GM21515 (cell line): Measurements from ENCODE around the gene SPINDOC.
"Not testable (repeated sequence)": the region's sequence is repeated elsewhere in the genome, so short reads cannot be mapped to it uniquely, and the experiment has no call there.

Experiments
- ATAC-seq: cut with Tn5 transposase; IDR thresholded peaks from one replicate; pipeline ENCODE4 v1.9.1; 2021; ENCODE audit not compliant: unreplicated experiment

Gene SPINDOC, protein sequence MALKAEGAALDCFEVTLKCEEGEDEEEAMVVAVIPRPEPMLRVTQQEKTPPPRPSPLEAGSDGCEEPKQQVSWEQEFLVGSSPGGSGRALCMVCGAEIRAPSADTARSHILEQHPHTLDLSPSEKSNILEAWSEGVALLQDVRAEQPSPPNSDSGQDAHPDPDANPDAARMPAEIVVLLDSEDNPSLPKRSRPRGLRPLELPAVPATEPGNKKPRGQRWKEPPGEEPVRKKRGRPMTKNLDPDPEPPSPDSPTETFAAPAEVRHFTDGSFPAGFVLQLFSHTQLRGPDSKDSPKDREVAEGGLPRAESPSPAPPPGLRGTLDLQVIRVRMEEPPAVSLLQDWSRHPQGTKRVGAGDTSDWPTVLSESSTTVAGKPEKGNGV

DNA sequence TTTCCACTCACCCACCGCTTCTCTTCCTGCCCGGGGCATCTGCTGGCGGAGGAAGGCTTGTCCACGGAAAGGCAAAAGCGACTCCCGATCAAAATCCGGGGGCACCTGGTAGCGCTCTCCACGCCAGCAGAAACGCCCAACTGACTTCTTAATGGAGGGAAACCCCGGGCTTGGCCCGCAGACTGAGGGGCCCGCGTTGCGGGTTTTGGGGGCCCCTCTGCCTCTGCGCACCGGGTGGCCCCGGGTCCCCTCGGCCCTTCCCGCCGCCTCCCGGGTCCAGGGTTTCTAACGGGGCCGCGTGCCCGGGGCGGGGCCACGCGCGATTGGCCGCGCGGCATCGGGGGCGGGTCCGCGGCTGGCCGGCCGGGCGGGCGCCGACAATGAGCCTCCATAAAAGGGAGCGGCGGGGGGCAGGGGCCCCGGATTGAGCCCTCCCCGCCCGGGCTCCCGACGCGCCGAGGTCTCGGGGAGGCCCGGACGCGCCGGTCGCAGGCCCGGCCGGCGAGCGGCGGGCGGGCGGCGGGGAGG lies at the start of gene SPINDOC:
Gene SPINDOC, plus strand, starts transcription at position 422 of the 528 bp plus-strand sequence. CDS start 231 bp downstream, outside the sequence.
- peak; percentile 84 for ATAC-seq

DNA sequence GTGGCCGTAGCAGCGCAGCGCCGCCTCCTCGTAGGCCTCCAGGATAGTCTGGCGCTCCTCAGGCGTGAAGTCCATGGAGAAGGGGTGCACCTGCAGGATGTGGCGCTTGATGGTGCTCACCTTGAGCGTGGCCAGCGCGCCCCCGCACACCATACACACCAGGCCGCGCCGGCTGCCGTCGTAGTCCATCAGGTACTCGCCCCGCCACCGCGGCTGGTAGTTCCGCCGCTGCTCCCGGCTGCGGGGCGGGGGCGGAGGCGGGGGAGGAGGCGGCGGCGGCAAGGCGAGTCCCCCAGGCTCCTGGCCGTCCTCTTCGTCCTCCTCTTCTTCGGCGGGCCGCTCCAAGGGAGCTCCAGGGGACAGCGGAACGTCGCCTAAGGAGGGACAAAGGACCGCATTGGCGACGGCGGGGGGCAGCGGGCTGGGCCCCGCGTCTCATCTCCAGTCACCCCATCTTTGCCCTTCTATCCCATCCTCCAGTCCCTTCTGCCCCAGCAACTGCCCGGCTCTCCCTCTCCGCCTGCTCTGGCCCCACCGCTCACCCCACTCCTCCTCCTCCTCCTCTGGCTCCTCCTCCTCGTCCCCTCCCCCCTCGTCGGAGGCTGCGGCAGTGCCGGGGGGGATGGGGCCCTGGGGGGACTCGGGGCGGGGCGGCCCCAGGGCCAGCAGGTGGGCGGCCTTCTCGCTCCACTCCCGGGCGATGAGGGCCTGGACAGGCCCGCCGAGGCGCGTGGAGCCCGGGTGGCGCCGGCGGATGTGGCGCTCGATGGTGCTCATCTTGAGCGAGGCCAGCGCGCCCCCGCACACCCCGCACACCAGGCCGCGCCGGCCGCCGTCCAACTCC lies 49.5 kb upstream of the SPINDOC start:
- ATAC-seq, result no peak

DNA sequence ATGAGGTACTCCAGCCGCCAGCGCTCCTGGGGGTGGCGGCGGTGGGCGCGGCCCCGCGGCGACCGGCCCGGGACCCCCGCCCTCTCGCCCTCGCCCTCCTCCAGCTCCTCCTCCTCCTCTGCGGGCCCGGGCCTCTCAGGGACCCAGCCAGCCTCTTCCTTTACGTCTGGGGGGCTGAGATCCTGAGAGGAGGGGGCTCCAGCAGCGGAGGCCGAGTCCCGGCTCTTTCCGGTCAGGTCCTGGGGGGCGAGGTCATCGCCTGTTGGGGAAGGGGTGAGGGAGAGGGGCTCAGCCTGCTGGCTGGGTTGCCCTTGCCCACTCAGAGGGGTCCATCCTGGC lies 48.9 kb upstream of the SPINDOC start:
- ATAC-seq, result no peak

DNA sequence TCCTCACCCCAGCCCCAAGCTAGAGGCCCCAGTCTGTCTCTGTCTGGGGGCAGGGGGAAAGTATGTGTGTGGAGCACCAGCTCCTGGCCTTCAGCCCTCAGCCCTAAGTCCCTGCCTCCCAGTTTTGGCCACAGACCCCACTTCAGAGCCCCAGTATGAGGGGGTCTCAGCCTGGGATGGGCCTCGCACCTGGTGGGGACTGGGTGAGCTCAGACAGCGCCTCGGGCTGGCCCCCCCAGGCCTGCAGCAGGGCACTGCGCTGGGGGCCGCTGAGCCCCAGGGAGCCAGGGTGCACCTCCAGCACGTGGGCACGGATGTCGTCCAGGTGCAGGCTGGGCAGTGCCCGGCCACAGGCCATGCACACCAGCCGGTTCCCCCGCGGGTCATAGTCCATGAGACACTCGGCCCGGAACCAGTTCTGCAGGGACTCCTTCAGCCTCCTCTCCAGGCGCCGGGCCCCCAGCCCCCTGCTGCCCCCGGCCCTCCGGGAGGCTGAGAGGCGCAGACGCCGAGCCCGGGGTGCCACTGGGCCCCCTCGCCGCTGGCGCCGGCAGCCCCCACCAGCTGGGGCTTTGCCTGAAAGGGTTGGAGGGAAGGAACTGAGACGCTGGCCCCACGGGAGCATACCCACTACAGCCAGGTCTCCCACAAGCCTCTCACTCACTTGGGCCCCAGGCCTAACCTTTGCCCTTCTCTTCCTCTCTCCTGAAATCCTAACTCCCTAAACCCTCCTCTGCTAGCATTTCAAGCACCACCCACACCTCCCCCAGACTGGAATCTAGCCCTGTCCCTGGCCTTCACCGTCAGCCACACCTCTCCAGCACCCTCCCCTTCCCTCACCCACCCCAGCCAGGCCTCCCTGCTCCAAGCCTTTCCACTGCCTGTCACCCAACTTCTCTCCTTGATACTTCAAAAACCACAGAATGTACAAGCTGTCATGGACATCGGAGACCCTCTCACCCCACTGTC lies 48.3 kb upstream of the SPINDOC start:
- no peak for ATAC-seq

DNA sequence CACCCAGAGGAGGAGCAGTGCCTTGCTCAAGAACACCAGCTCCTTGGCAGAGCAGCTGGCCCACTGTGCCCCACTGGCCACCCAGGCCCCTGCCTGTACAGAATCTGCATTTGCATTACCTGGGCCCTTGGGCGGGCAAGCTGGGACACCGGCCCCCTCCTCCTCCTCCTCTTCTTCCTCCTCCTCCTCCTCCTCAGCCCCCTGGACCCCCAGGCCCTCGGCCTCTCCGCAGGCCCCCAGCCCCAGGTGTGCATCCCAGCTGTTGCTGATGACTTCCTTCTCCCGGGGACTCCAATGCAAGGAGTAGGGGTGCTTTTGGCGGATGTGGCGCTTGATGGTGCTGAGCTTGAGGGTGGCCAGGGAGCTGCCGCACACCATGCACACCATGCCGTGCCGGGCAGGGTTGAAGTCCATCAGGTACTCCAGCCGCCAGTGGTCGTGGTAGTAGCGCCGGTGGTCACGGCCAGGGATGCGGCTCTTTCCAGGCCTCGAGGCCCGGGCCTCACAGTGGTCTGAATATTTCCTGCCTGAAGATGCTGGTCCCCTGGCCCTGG lies 47.5 kb upstream of the SPINDOC start:
- ATAC-seq, result no peak

DNA sequence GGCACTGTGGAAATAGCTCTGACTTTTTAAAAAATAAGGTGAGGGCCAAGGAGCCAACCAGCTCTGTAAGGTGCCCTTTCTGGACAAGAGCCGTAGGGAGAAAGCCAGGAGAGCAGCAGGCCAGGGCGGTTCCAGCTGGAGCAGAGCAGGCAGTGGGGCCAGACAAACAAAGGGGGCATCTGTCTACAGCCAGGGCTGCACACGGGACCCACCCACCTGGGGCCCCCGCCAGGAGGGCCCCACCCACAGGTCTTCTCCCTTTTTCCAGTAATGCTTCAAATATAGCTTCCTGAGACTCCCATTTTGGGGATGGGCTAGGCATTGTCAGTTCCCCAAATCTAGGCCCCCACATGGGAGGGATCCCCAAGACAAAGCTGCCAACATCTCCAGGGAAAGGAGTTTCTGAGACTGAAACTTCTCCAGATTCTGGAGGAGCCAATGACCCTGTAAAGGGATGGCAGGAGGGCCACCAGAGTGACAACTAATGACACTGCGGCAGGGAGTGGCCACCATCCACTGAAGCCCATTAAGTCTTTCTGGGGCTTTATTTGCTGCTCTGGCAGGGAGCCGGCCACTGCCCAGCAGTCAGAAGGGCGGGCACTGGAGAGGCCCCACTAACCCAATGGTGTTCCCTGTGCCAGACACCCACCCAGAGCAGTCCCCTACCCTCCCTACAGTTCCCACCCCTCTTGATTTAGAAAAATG lies 46.6 kb upstream of the SPINDOC start:
- ATAC-seq, result no peak

DNA sequence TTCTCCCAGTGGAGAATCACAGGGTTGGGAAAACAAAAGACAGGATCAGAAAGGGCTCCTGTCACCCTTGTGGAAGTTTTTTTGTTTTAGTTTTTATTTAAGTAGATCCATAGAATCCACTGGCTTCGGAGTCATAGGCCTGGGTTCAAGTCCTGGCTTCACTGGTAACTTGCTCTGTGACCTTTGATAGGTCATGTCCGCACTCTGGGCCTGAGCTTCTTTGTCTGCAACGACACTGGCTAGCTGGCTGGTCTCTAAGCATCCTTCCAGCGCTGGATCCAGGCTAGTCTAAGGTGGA lies 46.0 kb upstream of the SPINDOC start:
- ATAC-seq, result no peak

DNA sequence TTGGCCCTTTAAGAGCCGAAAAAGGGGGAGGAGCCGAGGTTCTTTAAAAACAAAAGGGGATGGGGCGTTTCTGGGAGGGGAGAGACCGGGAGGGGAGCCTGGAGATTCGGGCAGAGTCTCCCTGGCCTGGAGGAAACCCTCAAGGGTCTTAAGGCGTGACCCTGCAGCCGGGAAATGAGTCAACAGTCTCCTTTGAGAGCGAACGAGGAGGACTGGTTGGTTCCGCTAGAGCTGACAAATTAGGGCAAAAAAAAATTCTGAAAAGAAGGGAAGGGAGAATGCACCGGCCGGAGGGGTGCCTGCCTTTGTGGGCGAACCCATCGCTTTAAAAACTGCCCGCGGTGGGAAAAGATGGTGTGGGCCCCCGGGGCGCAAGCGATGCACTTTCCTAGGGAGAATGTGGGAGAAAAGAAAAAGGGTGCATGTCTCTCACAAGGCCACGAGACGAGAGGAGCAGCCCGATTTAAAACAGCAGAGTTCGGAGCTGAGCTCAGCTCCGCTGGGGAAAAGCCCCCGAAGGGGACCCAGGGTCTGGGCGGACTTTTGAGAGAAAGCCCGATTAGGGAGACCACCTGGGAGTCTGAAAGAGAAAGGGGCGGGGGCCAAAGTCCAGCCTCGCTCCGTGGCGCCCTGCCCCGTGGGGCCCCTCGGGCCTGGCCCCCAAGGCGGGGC lies 45.6 kb upstream of the SPINDOC start:
- ATAC-seq, result no peak

DNA sequence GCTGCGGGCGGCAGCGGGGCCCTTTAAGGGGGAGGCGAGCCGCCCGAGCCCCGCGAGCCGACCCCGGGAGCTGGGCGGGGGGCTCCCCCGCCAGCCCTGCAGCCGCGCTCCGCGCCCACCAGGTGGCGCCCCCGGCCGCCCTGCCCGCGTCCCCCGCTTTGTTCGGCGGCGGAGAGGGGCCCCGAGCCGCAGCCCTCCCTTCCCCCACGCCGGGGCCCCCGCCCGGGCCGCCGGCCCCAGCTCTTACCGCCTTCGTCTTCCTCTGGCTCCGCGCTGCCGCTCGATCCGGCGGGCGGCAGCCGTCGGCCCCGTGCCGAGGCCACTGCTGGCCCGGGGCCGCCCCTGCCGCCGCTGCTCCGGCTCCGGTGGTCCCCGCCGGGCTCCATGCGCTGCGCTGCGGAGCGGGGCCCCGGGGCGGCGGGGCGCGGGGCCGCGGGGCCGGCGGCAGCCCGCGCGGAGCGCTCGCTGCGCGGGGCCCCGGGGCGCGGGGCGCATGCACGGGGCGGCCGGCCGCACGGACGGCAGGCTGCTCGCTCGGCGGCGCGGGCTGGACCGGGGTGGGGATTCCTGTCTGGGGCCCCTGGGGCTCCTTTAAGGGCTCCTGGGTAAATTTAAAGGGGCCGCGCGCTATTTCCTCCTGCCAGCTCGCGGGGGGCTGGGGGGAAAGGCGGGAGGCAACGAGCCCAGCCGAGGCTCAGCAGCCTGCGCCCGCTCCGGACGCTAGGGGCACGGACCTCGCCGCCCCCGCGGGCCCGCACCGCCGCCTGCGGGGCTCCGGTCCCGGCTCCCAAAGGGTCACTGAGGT lies 44.8 kb upstream of the SPINDOC start, which contains the start of gene ZFTA:
Gene ZFTA, minus strand, starts transcription at position 539 of the 805 bp plus-strand sequence. Its CDS starts 153 bp downstream, at position 386.
- no peak for ATAC-seq

DNA sequence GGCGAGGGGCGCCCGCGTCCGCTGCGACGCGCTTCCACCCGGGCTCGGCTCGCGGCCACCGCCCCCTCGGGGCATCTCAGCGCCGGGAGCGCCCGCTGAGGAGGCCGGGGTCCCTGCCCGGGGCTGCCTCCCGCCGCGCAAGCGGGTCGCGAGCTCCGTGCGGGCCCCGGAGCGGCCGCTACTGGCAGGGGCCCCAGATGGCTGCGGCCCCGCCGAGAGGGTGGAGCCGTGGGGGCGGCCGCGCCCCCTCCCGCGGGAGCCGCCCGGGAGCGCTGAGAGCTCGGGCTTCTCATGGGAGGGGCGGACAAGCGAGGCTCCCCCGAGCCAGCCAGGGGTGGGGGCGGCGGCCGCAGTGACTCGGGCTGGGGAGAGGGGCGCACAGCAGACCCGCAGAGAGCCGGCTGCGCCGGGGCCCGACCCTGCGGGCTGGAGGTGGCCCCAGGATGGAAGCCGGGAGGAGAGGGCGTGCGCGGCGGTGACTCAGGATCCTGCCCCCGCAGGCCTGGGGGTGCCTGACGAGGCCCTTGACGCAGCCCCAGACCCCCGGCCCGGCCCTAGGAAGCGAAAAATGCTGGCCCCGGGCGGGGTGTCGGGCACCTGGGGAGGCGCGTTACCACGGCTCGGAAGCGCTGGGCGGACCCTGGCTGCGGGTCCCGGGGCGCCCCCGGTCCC lies 44.1 kb upstream of the SPINDOC start:
- ATAC-seq, result no peak

DNA sequence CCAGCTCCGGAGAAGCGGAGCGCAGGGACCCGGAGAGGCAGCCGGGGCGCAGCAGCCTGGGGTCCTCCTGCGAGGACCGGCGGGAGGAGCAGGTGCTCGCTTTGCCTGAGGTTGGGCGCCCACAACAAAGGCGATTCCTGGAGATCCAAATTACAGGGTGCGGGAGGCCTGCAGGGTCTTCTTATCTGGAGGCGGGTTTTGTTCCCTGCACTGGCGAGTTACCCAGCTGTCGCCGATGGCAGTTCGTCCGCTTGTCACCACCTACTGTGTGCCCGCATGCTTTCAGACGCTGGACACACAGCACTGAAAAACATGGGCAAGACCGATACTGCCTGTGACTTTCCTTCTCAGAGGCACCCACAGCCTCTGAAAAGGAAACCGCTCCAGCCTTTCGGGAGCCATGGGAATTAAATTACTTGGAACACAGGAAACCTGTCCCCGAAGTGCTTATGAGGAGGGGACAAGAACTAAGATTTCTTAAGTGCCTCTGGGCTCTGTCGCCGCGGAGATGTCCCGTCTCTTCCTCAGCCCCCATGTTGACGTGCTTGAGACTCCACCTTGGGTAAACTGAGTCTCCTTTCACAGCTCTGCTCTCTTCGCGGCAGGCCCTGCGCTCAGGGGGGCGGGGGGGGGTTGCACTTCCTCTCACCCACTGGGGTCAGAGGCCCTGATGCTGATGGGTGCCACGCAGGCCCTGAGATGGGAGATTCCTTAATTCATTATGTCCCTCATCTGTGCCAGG lies 43.4 kb upstream of the SPINDOC start:
- no peak for ATAC-seq

DNA sequence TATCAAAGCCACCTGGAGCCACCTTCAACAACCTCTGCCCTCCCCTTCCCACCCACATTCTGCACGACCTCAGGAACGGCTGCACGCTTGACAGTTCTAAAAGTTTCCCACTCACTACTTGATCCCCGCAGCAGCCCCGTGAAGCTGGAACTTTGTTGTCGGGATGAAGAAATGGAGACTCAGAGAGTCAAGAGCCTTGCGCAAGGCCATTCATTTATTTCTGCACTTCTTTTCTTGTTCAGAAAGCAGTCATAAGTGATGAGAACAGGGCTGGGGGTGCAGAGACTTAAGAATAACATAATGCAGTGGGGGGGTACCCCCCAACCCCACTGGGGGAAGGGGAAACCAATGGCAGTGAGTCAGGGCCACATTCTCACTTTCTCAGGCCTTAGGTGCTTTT lies 42.5 kb upstream of the SPINDOC start:
- ATAC-seq, result no peak

DNA sequence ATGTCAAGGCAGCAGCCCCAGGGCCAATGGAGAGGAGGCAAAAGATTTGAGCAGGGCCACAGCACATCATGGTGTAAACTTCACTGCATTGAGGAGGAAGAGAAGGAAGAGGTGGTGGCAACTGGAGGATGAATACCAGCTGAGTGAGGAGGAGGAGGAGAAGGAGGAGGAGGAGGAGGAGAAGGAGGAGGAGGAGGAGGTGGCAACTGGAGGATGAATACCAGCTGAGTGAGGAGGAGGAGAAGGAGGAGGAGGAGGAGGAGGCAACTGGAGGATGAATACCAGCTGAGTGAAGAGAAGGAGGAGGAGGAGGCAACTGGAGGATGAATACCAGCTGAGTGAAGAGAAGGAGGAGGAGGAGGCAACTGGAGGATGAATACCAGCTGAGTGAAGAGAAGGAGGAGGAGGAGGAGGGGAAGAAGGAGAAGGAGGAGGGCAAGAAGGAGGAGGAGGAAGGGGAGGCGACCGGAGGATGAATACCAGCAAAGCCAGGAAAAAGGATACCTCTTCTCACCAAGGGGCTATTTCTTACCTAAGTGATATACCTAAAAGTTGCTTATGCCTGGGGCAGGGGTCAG lies 41.4 kb upstream of the SPINDOC start:
- ATAC-seq, result not testable (repeated sequence)

DNA sequence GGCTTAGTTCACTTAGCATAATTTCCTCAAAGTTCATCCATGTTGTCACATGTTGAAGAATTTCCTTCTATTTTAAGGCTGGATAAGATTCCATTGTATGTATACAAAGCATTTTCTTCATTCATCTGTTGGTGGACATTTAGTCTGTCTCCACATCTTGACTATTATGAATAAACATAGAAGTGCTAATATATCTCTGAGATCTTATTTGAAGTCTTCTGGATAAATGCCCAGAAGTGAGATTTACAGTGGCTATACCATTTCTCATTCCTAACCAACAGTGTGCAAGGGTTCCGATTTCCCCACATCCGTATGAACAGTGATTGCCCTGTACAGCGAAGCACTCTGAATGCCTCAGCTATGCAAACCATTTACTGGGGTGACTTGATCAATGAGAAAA lies 38.1 kb upstream of the SPINDOC start:
- ATAC-seq, result no peak

DNA sequence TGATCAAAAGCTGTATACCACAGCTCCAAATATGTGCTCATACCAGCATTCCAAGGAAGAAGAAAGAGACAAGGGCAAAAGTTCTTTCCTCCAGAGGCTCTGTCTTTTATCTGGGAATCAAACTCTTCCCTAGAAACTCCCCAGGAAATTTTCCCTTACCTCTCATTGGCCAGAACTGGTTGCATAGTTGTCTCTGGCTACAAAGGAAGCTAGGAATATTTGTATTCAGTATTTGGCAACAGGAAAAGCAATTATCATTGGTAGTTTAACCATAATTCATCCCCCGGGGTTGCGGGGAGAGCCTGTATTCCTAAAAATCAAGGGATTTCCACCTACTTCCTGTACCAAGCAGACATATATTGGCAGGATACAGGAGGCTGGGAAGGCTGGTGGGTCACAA lies 34.2 kb upstream of the SPINDOC start:
- no peak for ATAC-seq

DNA sequence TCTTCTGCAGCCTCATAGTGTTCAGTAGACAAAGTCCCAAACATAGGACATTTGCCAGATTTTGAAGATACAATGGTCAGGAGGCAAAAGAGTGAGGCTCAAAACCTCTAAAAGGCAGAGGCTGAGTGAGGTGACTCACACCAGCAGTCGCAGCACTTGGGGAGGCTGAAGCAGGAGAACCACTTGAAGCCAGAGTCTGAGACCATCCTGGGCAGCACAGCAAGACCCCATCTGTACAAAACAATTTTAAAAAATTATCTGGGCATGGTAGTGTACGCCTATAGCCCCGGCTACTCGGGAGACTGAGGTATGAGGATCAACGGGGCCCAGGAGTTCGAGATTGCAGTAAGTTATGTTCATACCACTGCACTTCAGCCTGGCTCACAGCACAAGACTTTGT lies 30.5 kb upstream of the SPINDOC start:
- ATAC-seq, result no peak
